ENCODE measurements around the gene HSPA1L.

DNA sequence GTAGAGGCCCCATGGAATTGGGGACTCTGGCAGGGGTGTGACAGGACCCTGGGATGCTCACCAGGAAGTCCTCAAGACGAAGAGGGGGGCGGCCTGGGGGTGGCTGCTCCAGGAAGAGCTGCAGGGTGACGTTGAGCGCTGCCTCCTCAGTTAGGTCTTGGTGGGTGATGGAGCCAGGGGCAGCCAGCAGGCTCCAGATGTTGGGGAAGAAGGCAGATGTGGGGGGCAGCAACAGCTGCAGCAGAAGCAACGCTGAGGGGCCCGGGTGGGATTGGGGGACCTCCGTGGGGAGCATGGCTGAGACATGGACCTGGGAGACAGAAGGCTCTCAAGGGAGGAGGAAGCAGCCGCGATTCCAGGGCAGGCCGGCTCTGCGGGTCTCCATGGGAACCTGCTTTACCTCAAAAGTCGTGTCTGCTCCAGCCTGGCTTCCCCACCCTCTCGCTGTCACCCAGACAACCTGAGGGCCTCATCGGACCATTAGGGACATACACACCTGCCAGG lies 38.5 kb downstream of the HSPA1L start:
- TF ChIP-seq, protein P1, sequence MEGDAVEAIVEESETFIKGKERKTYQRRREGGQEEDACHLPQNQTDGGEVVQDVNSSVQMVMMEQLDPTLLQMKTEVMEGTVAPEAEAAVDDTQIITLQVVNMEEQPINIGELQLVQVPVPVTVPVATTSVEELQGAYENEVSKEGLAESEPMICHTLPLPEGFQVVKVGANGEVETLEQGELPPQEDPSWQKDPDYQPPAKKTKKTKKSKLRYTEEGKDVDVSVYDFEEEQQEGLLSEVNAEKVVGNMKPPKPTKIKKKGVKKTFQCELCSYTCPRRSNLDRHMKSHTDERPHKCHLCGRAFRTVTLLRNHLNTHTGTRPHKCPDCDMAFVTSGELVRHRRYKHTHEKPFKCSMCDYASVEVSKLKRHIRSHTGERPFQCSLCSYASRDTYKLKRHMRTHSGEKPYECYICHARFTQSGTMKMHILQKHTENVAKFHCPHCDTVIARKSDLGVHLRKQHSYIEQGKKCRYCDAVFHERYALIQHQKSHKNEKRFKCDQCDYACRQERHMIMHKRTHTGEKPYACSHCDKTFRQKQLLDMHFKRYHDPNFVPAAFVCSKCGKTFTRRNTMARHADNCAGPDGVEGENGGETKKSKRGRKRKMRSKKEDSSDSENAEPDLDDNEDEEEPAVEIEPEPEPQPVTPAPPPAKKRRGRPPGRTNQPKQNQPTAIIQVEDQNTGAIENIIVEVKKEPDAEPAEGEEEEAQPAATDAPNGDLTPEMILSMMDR (IDR thresholded peaks at IDR 0.05; ENCODE audit: low read length) = no peak
- TF ChIP-seq EZH2 (IDR thresholded peaks at IDR 0.05; ENCODE audit: borderline replicate concordance, low read length) = no peak
